ENCODE data around the gene HHIPL1.

The HHIPL1 gene

GRCh38 chr14:99664937-99665273 lies 20.0 kb downstream of the HHIPL1 start:
- Mint-ChIP-seq H3K36me3 (ENCODE audit: low read depth) (no peaks in the 10 kb centered on the region), H3K27me3 (peaks cover 42% of the 10 kb centered on the region), H3K9me3 (no peaks in the 10 kb centered on the region), H3K4me1 (ENCODE audit: low read depth) (peaks cover 12% of the 10 kb centered on the region), H3K4me3 (no peak overlapping the region), H3K27ac (no peak overlapping the region)
- intact Hi-C loops (cut with micrococcal nuclease): no loop called here

DNA sequence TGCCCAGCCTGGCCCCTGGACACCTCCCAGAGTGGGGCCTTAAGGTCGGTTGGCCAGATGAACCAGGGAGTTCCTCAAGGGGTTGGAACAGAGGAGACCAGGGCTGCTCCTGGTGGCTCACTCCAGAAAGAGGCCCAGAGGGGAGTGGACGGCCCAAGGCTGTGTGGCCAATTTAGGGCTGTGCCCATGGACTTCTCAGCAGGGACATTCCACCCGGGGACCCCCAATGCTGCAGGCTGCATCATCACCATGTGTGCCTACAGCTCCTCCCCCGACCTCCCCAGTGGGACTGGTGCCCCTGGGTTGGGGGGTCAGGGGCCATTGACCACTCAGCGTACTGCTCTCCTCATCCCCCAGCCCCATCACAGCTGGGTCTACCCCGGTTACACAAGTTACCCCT lies 21.6 kb downstream of the HHIPL1 start:
- H3K9me3 Mint-ChIP-seq: no peaks in the 10 kb centered on the region
- H3K36me3 Mint-ChIP-seq (ENCODE audit: low read depth): no peaks in the 10 kb centered on the region
- H3K27ac Mint-ChIP-seq: no peak overlapping the region
- peaks cover 32% of the 10 kb centered on the region for H3K27me3 Mint-ChIP-seq
- peaks cover 12% of the 10 kb centered on the region for H3K4me1 Mint-ChIP-seq (ENCODE audit: low read depth)
- intact Hi-C loops (cut with micrococcal nuclease): no loop called here
- no peak overlapping the region for H3K4me3 Mint-ChIP-seq

DNA sequence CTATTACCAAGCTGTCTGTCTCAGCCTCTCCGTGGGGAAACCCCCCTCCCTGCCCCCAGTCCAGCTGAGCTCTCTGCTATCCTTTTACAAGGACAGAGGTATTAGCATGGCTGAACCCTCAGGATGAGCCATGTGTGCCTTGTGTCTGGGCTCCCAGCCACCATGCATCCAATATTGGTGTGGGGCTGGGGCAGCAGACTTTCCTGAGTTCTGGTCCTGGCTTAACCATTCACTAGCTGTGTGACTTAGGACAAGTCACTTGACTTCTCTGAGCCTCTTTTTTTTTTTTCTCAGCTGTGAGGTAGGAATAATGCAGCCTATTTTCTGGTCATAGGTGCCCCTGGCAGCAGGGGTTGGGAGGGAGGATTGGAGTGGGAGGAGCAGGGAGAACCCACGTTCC lies 22.1 kb downstream of the HHIPL1 start:
- H3K27ac Mint-ChIP-seq: peak overlapping the region; percentile 48
- H3K36me3 Mint-ChIP-seq (ENCODE audit: low read depth): no peaks in the 10 kb centered on the region
- peaks cover 29% of the 10 kb centered on the region for H3K27me3 Mint-ChIP-seq
- intact Hi-C loops (cut with micrococcal nuclease): no loop called here
- no peak overlapping the region for H3K4me3 Mint-ChIP-seq
- no peaks in the 10 kb centered on the region for H3K9me3 Mint-ChIP-seq
- peaks cover 17% of the 10 kb centered on the region for H3K4me1 Mint-ChIP-seq (ENCODE audit: low read depth)

- Mint-ChIP-seq H3K27me3 (peaks cover 21% of the 10 kb centered on the region), H3K4me1 (ENCODE audit: low read depth) (peaks cover 25% of the 10 kb centered on the region), H3K27ac (peak overlapping the region; percentile 48), H3K36me3 (ENCODE audit: low read depth) (no peaks in the 10 kb centered on the region), H3K9me3 (no peaks in the 10 kb centered on the region), H3K4me3 (no peak overlapping the region)
- intact Hi-C loops (cut with micrococcal nuclease): no loop called here
Measured at GRCh38 chr14:99667821-99668220, 22.9 kb downstream of the HHIPL1 start.

DNA sequence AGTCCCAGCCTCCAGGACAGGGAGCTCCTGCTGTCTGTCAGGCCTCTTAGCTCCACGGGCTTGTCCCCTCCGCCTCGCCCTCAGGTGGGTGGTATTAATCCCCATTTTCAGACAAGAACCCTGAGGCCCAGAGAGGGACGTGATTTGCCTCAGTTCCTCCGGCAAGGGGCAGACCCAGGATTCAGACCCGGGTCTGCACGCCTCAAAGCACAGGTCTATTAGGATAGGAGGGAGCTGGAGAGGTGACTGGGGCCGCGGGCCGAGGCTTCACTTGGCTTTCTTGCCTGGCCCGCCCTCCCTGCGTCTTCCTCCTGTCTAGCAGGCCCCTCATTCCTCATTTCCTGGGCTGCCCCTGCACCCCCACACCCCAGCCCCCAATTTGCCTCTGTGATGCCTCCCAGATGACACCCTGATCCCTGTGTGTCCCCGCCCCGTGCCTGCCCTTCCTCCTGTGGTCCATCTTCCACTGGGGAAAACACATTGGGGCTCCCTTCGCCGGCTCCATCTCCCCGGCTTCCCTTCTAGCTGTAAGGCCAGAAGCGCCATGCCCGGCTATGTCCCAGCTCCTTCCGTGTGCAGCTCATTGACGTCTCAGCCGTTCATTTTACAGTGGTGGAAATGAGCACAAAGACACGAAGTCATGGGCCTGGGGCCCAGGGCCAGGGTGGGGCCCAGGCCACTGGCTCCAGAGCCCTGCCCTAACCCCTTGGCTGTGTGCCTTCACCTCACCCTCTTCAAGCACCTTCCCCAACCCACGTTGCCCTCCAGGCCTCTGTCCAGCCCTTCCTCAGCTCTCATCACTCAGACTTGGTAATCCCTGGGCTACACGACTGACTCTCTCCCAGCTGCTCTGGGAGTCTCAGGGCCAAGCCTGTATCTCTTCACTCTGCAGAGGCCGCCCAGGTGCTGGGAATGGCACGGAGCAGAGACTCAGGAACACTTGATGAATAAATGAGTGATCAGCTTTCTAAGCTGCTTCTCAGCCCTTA lies 23.7 kb downstream of the HHIPL1 start:
- intact Hi-C loops (cut with micrococcal nuclease): no loop called here
- Mint-ChIP-seq H3K4me3 (no peak overlapping the region), H3K36me3 (ENCODE audit: low read depth) (no peaks in the 10 kb centered on the region), H3K27me3 (peaks cover 19% of the 10 kb centered on the region), H3K4me1 (ENCODE audit: low read depth) (peaks cover 28% of the 10 kb centered on the region), H3K9me3 (no peaks in the 10 kb centered on the region), H3K27ac (peak overlapping the region; percentile 48)

DNA sequence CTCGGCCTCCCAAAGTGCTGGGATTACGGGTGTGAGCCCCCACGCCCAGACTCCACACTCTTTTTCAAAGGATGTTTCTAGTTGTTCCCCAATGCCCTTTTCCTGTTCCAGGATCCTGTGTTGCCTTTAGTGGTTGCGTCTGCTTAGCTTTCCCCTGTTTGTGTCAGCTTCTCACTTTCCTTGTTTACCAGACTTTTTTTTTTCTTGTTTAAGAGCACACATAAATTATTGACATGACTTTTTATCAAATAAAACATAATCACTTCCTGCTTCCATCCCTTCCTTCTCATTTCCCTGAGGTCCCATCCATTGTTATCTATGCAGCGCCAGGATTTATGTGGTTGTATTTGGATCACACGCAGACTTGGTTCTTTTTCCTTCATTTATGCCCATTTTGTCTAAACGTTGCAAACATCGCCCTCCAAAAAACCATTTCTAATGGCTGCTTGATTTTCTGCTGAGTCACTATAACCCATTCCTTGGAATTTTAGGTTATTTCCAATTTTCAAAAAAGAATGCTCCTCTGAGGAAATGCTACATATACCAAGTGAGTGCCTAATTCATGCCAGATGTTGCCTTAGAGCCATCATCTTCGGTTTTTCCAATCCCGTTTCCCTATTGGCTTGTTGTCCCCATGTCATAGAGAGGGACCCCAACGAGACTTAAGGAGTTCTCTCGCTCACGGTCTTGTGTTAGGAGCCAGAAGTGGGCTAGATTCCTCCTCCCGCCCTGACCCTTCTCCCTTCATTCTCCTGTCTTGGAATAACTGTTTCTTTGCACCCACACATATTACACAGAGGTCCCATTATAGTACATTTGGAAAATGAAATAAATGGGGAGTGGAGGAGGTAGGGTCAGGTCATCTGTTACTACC lies 25.7 kb downstream of the HHIPL1 start:
- H3K4me1 Mint-ChIP-seq (ENCODE audit: low read depth): peaks cover 28% of the 10 kb centered on the region
- intact Hi-C loops (cut with micrococcal nuclease): no loop called here
- H3K9me3 Mint-ChIP-seq: no peaks in the 10 kb centered on the region
- H3K27me3 Mint-ChIP-seq: peaks cover 27% of the 10 kb centered on the region
- H3K4me3 Mint-ChIP-seq: no peak overlapping the region
- H3K27ac Mint-ChIP-seq: no peak overlapping the region
- H3K36me3 Mint-ChIP-seq (ENCODE audit: low read depth): no peaks in the 10 kb centered on the region

- peaks cover 36% of the 10 kb centered on the region for H3K27me3 Mint-ChIP-seq
- no peaks in the 10 kb centered on the region for H3K9me3 Mint-ChIP-seq
- H3K27ac Mint-ChIP-seq: no peak overlapping the region
Measured at GRCh38 chr14:99671235-99672224, 26.6 kb downstream of the HHIPL1 start.

DNA sequence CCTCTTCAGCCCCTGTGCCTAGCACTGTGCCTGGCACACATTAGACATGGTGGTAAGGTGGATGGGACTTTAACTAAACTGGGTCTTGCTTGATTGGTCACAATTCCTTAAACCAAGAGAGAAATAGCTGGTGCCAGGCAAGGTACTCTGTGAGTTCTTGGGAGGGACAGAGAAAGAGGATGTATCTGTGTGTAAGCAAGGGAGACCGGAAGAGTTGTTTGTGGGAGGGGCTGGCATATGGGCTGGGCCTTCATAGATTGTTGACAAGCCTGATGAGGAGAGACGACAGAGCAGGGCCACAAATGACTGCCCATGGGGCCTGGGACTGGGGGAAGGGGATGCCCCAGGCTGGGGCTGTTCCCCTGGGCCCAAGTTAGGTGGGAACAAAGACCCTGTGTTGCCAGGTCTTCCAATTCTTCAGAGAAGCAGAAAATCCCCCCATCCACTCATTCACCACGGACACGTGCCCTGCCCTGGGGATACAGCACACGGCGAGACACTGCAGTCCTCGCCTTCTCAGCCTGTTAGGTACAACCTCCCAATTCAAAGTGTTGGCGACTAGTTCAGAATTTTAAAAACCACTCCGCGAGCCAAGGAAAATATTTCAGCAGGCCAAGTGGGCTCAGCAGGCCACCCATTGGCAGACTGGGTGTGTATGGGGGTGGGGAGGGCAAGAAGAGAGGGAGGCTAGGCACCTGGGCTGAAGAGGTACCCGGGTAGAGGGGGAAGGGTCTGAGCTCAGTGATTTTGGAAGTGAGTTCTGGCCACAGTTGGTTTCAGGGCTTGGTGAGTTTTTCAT lies 27.8 kb downstream of the HHIPL1 start:
- Mint-ChIP-seq H3K27me3 (peaks cover 43% of the 10 kb centered on the region), H3K9me3 (peaks cover 2% of the 10 kb centered on the region), H3K4me3 (no peak overlapping the region), H3K27ac (peak overlapping the region; percentile 65), H3K36me3 (ENCODE audit: low read depth) (no peaks in the 10 kb centered on the region), H3K4me1 (ENCODE audit: low read depth) (peaks cover 21% of the 10 kb centered on the region)
- intact Hi-C loops (cut with micrococcal nuclease): no loop called here

More at GRCh38 chr14:99671235-99672224, 26.6 kb downstream of the HHIPL1 start:
- Mint-ChIP-seq H3K4me1 (ENCODE audit: low read depth) (peaks cover 28% of the 10 kb centered on the region), H3K36me3 (ENCODE audit: low read depth) (no peaks in the 10 kb centered on the region), H3K4me3 (no peak overlapping the region)
- intact Hi-C loops (cut with micrococcal nuclease): no loop called here

GRCh38 chr14:99673305-99674063 lies 28.6 kb downstream of the HHIPL1 start:
- peaks cover 45% of the 10 kb centered on the region for H3K27me3 Mint-ChIP-seq
- peaks cover 10% of the 10 kb centered on the region for H3K9me3 Mint-ChIP-seq
- H3K27ac Mint-ChIP-seq: peak overlapping the region; percentile 65
- H3K4me3 Mint-ChIP-seq: no peak overlapping the region
- peaks cover 17% of the 10 kb centered on the region for H3K4me1 Mint-ChIP-seq (ENCODE audit: low read depth)
- H3K36me3 Mint-ChIP-seq (ENCODE audit: low read depth): no peaks in the 10 kb centered on the region
- intact Hi-C loops (cut with micrococcal nuclease): no loop called here

GRCh38 chr14:99674064-99674650 lies 29.2 kb downstream of the HHIPL1 start:
- no peak overlapping the region for H3K4me3 Mint-ChIP-seq
- H3K27me3 Mint-ChIP-seq: peaks cover 45% of the 10 kb centered on the region
- intact Hi-C loops (cut with micrococcal nuclease): no loop called here
- H3K36me3 Mint-ChIP-seq (ENCODE audit: low read depth): no peaks in the 10 kb centered on the region
- peaks cover 17% of the 10 kb centered on the region for H3K4me1 Mint-ChIP-seq (ENCODE audit: low read depth)
- H3K27ac Mint-ChIP-seq: no peak overlapping the region
- peaks cover 17% of the 10 kb centered on the region for H3K9me3 Mint-ChIP-seq

GRCh38 chr14:99674776-99675381 lies 29.9 kb downstream of the HHIPL1 start:
- Mint-ChIP-seq H3K9me3 (peaks cover 21% of the 10 kb centered on the region), H3K4me1 (ENCODE audit: low read depth) (peaks cover 17% of the 10 kb centered on the region), H3K4me3 (no peak overlapping the region), H3K27ac (no peak overlapping the region), H3K27me3 (peaks cover 45% of the 10 kb centered on the region), H3K36me3 (ENCODE audit: low read depth) (no peaks in the 10 kb centered on the region)
- intact Hi-C loops (cut with micrococcal nuclease): no loop called here
